ENCODE results near the gene CTNNBL1.

Gene CTNNBL1

GRCh38 chr20:37870294-37870693 is 176.5 kb downstream of the CTNNBL1 start:
- DNase-seq (ENCODE audit: low read depth): no peak
- TF ChIP-seq POLR2A (IDR thresholded peaks at IDR 0.05; ENCODE audit: extremely low read depth, insufficient read length) (no peak), MYC (IDR thresholded peaks at IDR 0.05; ENCODE audit: low read depth, low read length) (no peak), CTCF (IDR thresholded peaks at IDR 0.05; ENCODE audit: low read depth, low read length) (no peak), MAX (IDR thresholded peaks at IDR 0.05; ENCODE audit: low read depth, low read length) (no peak)
- no peak overlapping the region for H3K4me3 ChIP-seq (ENCODE audit: low read depth, low read length)

GRCh38 chr20:37871751-37872150 is 177.9 kb downstream of the CTNNBL1 start:
- TF ChIP-seq POLR2A (IDR thresholded peaks at IDR 0.05; ENCODE audit: extremely low read depth, insufficient read length): no peak
- TF ChIP-seq MAX (IDR thresholded peaks at IDR 0.05; ENCODE audit: low read depth, low read length): no peak
- TF ChIP-seq MYC (IDR thresholded peaks at IDR 0.05; ENCODE audit: low read depth, low read length): no peak
- no peak for TF ChIP-seq CTCF (IDR thresholded peaks at IDR 0.05; ENCODE audit: low read depth, low read length)
- no peak for DNase-seq (ENCODE audit: low read depth)

GRCh38 chr20:37872161-37872560 is 178.3 kb downstream of the CTNNBL1 start:
- DNase-seq (ENCODE audit: low read depth): no peak
- TF ChIP-seq POLR2A (IDR thresholded peaks at IDR 0.05; ENCODE audit: extremely low read depth, insufficient read length): no peak
- TF ChIP-seq CTCF (IDR thresholded peaks at IDR 0.05; ENCODE audit: low read depth, low read length): no peak
- TF ChIP-seq MAX (IDR thresholded peaks at IDR 0.05; ENCODE audit: low read depth, low read length): no peak
- TF ChIP-seq MYC (IDR thresholded peaks at IDR 0.05; ENCODE audit: low read depth, low read length): no peak
- no peak overlapping the region for H3K4me3 ChIP-seq (ENCODE audit: low read depth, low read length)

More at GRCh38 chr20:37871751-37872150, 177.9 kb downstream of the CTNNBL1 start:
- no peak overlapping the region for H3K4me3 ChIP-seq (ENCODE audit: low read depth, low read length)

- DNase-seq (ENCODE audit: low read depth): no peak
- TF ChIP-seq CTCF (IDR thresholded peaks at IDR 0.05; ENCODE audit: low read depth, low read length): no peak
- TF ChIP-seq MAX (IDR thresholded peaks at IDR 0.05; ENCODE audit: low read depth, low read length): no peak
- TF ChIP-seq POLR2A (IDR thresholded peaks at IDR 0.05; ENCODE audit: extremely low read depth, insufficient read length): no peak
- no peak for TF ChIP-seq MYC (IDR thresholded peaks at IDR 0.05; ENCODE audit: low read depth, low read length)
- H3K4me3 ChIP-seq (ENCODE audit: low read depth, low read length): no peak overlapping the region
Observed at GRCh38 chr20:37873884-37874283, 180.1 kb downstream of the CTNNBL1 start.

GRCh38 chr20:37875460-37876175 is 181.8 kb downstream of the CTNNBL1 start:
- no peak overlapping the region for H3K4me3 ChIP-seq (ENCODE audit: low read depth, low read length)
- TF ChIP-seq POLR2A (IDR thresholded peaks at IDR 0.05; ENCODE audit: extremely low read depth, insufficient read length) (no peak), CTCF (IDR thresholded peaks at IDR 0.05; ENCODE audit: low read depth, low read length) (no peak), MAX (IDR thresholded peaks at IDR 0.05; ENCODE audit: low read depth, low read length) (no peak), MYC (IDR thresholded peaks at IDR 0.05; ENCODE audit: low read depth, low read length) (no peak)
- no peak for DNase-seq (ENCODE audit: low read depth)

Data from NB4 (cell line).